ENCODE data around the gene SNRPD3. TPM values are rescaled to one million over a fixed set of nuclear protein-coding genes. Genes with fewer than 3 reads are reported as not detected.

The SNRPD3 gene
- total RNA-seq, 1 experiment from 2014 or later = 182 TPM

Other genes with a start within 250 kb of the SNRPD3 start
- gene ADORA2A, start 128.4 kb upstream of the SNRPD3 start, total RNA-seq (2014; rRNA removed; shearing (Covaris generic); ENCODE audit: low replicate concordance) = 6.1 and 15.0 TPM in 2 replicates
- gene UPB1, start 60.7 kb upstream of the SNRPD3 start, total RNA-seq (2014; rRNA removed; shearing (Covaris generic); ENCODE audit: low replicate concordance) = 0.41 TPM in 1 of 2 replicates, not detected in the other
- gene GUCD1, start 861 bp upstream of the SNRPD3 start, total RNA-seq (2014; rRNA removed; shearing (Covaris generic); ENCODE audit: low replicate concordance) = 209 and 238 TPM in 2 replicates
- gene LRRC75B, start 37.1 kb downstream of the SNRPD3 start, total RNA-seq (2014; rRNA removed; shearing (Covaris generic); ENCODE audit: low replicate concordance) = 10.0 and 19.3 TPM in 2 replicates
- 396 and 486 TPM in 2 replicates for gene GGT1, start 47.2 kb downstream of the SNRPD3 start, total RNA-seq (2014; rRNA removed; shearing (Covaris generic); ENCODE audit: low replicate concordance)
- gene PIWIL3, start 218.7 kb downstream of the SNRPD3 start, total RNA-seq (2014; rRNA removed; shearing (Covaris generic); ENCODE audit: low replicate concordance) = not detected in 2 replicates

All from Caki2 (cell line).